Lower lobe of right lung (tissue), 2 donors: Measurements from ENCODE around the gene SETD4. TPM values are rescaled to one million over a fixed set of nuclear protein-coding genes. Genes with fewer than 3 reads are reported as not detected.

ENCODE experiments used
- ATAC-seq, 2 donors: fragments of 200-7000 bp; cut with Tn5 transposase; one replicate each; pipeline ENCODE4 v1.9.1; 2020 to 2022; ENCODE audit warnings: mild to moderate bottlenecking in 2 of 2, moderate library complexity in 2 of 2
- DNase-seq: peaks from one replicate; pipeline ENCODE4 v3.0.0-alpha.2; 2020
- H3K27ac ChIP-seq: fragments of 200-600 bp; one replicate; pipeline ENCODE4 v1.8.0; 2022
- H3K27me3 ChIP-seq: fragments of 200-600 bp; one replicate; pipeline ENCODE4 v1.8.0; 2022; ENCODE audit warnings: low read depth
- H3K36me3 ChIP-seq: fragments of 200-600 bp; one replicate; pipeline ENCODE4 v1.8.0; 2022; ENCODE audit warnings: mild to moderate bottlenecking
- H3K4me1 ChIP-seq: fragments of 200-600 bp; one replicate; pipeline ENCODE4 v1.8.0; 2022
- H3K4me3 ChIP-seq: fragments of 200-600 bp; one replicate; pipeline ENCODE4 v1.8.0; 2022; ENCODE audit warnings: mild to moderate bottlenecking
- H3K9me3 ChIP-seq: fragments of 200-600 bp; one replicate; pipeline ENCODE4 v1.8.0; 2022
- intact Hi-C: fragments of 100-400 bp; cut with DNase I; formaldehyde crosslinking; loops from one replicate; pipeline ENCODE4 v1.11.0; 2022
- total RNA-seq: library from RNA; stranded (reverse); fragmentation: NEBNext Ultra II Directional; extraction: Animal tissue kit (Norgen Biotek cat#: 25700); gene quantifications from one replicate; pipeline ENCODE4 v1.2.1, GENCODE V29; 2021
- TF ChIP-seq, protein P1 (sequence below): fragments of 200-600 bp; IDR thresholded peaks from one replicate; pipeline ENCODE4 v1.8.0; 2022; ENCODE audit warnings: antibody characterized with exemption, mild to moderate bottlenecking
- donor health status: DM: no; HTN: yes; CAD: no; lungs with severe emphysema.

The SETD4 gene
- total RNA-seq, 1 donor from 2014 or later, result 19.4 TPM

DNA sequence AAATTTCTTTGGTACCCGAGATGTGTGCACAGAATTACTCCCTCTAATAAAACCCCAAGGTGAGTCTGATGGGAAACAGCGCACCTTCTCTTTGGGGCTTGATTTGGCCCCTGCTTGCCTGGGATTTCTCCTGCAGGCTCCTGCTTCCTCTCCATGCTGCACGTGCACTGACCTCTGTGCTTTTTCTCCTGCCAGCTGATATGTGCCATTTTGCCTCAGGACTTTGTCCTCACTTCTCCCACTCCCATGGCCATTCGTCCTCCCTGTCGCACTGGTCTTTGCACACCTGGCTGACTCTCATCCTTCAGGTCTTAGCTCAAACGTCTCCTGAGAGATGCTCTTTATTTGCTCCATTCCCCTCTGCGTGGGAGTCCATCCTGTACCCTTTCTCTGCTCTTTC lies 10.7 kb upstream of the SETD4 start:
- peaks cover 18% of the 10 kb centered on the region for H3K36me3 ChIP-seq
- no peak for DNase-seq
- H3K4me3 ChIP-seq, result peak overlapping the region; percentile 89
- intact Hi-C loops, result no loop called here
- H3K27ac ChIP-seq, result no peak overlapping the region
- H3K27me3 ChIP-seq, result no peaks in the 10 kb centered on the region
- H3K9me3 ChIP-seq, result no peaks in the 10 kb centered on the region
- H3K4me1 ChIP-seq, result peaks cover 39% of the 10 kb centered on the region
- TF ChIP-seq, protein P1, sequence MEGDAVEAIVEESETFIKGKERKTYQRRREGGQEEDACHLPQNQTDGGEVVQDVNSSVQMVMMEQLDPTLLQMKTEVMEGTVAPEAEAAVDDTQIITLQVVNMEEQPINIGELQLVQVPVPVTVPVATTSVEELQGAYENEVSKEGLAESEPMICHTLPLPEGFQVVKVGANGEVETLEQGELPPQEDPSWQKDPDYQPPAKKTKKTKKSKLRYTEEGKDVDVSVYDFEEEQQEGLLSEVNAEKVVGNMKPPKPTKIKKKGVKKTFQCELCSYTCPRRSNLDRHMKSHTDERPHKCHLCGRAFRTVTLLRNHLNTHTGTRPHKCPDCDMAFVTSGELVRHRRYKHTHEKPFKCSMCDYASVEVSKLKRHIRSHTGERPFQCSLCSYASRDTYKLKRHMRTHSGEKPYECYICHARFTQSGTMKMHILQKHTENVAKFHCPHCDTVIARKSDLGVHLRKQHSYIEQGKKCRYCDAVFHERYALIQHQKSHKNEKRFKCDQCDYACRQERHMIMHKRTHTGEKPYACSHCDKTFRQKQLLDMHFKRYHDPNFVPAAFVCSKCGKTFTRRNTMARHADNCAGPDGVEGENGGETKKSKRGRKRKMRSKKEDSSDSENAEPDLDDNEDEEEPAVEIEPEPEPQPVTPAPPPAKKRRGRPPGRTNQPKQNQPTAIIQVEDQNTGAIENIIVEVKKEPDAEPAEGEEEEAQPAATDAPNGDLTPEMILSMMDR, result no peak
- ATAC-seq, result no peak

DNA sequence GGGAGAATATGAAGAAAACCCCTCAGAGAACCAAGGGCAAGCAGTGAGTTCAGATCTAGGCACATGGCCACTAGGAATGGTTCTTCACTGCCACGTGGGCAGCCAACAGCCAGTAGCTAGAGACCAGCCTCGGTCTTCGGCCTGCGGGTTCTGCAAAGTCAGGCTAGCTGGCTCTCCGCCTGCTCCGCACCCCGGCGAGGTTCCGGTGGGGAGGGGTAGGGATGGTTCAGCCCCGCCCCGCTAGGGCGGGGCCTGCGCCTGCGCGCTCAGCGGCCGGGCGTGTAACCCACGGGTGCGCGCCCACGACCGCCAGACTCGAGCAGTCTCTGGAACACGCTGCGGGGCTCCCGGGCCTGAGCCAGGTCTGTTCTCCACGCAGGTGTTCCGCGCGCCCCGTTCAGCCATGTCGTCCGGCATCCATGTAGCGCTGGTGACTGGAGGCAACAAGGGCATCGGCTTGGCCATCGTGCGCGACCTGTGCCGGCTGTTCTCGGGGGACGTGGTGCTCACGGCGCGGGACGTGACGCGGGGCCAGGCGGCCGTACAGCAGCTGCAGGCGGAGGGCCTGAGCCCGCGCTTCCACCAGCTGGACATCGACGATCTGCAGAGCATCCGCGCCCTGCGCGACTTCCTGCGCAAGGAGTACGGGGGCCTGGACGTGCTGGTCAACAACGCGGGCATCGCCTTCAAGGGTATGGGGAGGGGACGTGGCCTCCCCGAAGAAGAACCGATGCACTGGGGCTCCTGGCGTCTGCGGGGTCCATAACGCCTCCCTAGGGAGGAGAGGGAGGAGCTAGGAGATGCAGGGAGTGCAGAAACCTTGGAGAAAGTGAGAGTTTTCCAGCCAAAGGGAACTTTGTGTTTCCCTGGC lies 9.6 kb upstream of the SETD4 start, which contains the start of gene CBR1:
Gene CBR1 (plus strand): TSS at position 312 of the 871 bp plus-strand sequence. CDS start 92 bp downstream, at position 404.
- peaks cover 39% of the 10 kb centered on the region for H3K4me1 ChIP-seq
- peaks cover 18% of the 10 kb centered on the region for H3K36me3 ChIP-seq
- H3K27ac ChIP-seq, result peak within 1 kb of the TSS; percentile 85
- TF ChIP-seq, protein P1, result no peak
- ATAC-seq (peak; percentile 99 to 100), DNase-seq (peak; percentile 97)
- H3K4me3 ChIP-seq, result peak within 1 kb of the TSS; percentile 89
- intact Hi-C loops, result no loop called here
- no peaks in the 10 kb centered on the region for H3K9me3 ChIP-seq
- H3K27me3 ChIP-seq, result no peaks in the 10 kb centered on the region

DNA sequence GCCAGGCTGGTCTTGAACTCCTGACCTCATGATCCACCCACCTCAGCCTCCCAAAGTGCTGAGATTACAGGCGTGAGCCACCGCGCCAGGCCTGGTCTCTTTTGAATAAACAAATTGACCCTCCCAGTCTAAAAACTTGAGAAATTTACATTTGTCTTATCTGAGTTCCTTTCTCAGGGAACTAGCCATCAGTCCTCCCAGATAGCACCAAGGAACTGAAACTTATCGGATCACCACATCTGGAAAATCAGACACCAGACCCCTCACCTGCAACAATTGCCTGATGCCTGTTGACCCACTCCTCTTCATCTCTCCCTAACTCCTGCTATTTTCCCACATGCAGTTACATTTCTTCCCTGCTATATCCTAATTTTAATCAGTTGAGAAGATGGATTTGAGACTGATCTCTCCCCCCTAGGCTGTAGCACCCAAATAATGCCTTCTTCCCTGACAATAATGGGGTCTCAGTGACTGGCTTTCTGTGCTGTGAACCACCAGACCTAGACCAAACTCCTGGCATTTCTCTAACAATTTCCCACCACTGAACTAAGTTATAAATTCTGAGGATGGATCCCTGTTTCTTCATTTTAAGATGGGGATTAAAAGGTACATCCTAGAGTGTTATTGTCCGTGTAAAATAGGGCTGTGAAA lies 8.5 kb upstream of the SETD4 start:
- intact Hi-C loops, result no loop called here
- no peak for ATAC-seq
- Histone ChIP-seq H3K36me3 (peaks cover 18% of the 10 kb centered on the region), H3K4me3 (no peak overlapping the region), H3K27ac (peak overlapping the region; percentile 85), H3K27me3 (no peaks in the 10 kb centered on the region), H3K4me1 (peaks cover 39% of the 10 kb centered on the region), H3K9me3 (no peaks in the 10 kb centered on the region)
- TF ChIP-seq, protein P1, result no peak
- no peak for DNase-seq

DNA sequence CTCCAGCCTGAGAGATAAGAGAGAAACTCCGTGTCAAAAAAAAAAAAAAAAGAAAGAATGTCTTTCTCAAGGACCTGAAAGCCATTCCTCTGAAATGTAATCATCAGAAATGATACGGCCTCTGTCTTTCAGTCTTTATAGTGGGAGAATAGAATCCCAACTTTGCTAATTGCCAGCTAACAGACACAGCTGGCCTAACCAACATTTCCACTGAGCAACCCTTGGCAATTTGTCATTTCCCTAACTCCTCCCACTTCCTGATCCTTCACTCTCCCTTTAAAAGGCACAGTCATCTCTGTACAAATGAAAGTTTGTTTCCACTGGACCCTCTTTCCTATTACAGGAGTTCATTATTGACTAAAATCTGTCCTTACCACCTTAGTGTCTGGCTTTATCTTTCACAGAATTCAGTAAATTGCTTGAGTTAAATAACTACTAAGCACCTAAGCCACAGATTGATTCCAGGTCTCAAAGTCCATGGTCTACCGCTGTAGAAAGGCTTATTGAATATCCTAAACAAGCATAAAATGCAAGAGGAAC lies 5.2 kb upstream of the SETD4 start:
- Histone ChIP-seq H3K27me3 (no peaks in the 10 kb centered on the region), H3K4me3 (no peak overlapping the region), H3K36me3 (no peaks in the 10 kb centered on the region), H3K4me1 (peaks cover 11% of the 10 kb centered on the region), H3K9me3 (no peaks in the 10 kb centered on the region), H3K27ac (no peak overlapping the region)
- ATAC-seq (no peak), DNase-seq (no peak)
- TF ChIP-seq, protein P1, result no peak
- intact Hi-C loops, result no loop called here

DNA sequence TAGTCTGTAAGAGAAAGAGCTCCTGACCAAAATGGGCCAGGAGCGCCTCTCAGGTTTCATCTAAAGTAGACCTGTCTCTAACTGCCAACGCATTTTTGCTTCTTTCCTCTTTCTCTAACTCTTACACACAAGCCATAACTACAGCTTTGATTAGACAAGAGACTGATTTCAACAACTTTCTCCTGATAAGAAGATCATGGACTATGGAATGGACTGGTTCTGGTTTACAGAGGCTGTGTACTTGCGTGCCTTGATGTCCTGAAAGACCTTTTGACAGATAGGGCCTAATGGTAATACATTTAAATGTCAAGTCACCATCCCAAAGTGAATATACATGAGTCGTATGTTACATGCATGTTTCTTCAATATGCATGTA lies 3.7 kb upstream of the SETD4 start:
- intact Hi-C loops, result no loop called here
- H3K27me3 ChIP-seq, result no peaks in the 10 kb centered on the region
- DNase-seq (no peak), ATAC-seq (no peak)
- no peak overlapping the region for H3K27ac ChIP-seq
- no peaks in the 10 kb centered on the region for H3K36me3 ChIP-seq
- H3K4me3 ChIP-seq, result no peak overlapping the region
- peaks cover 6% of the 10 kb centered on the region for H3K4me1 ChIP-seq
- H3K9me3 ChIP-seq, result no peaks in the 10 kb centered on the region
- TF ChIP-seq, protein P1, result no peak
